Stimulated activated CD8-positive, alpha-beta memory T cell treated with anti-CD3 and anti-CD28 coated beads, Interleukin-2, amount 100 ng/mL, for 1 hour (primary cell): Measurements from ENCODE around the gene ABLIM1.
"Not testable (repeated sequence)": the region's sequence is repeated elsewhere in the genome, so short reads cannot be mapped to it uniquely, and the experiment has no call there.

Source experiments
- DNase-seq, 2 donors: peaks; one replicate each; pipeline ENCODE4 v3.0.0-alpha.2; 2020; ENCODE audit warnings: low read depth in 2 of 2

The ABLIM1 gene

DNA sequence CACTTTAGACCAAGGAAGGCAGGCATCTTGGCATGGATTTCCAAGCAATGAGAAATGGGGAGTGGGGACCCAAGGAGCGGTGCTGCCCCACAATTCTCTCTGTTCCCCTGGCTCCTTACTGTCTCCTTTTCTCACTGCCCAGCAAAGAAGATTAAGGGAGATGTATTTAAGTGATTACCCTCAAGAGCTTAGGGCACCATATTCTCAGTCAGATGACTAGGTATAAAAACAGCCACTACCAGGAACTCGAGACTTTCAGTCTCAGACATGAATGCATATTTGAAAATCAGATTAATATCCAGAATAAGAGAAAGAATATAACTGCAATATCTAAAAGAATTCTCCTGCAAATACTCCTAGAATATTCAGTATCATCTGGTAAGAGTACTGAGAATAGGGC lies at the start of gene ABLIM1:
Gene ABLIM1, minus strand, starts transcription at position 101 of the 400 bp plus-strand sequence. Its CDS starts 75 bp downstream, at position 26.
- DNase-seq, result no peak

DNA sequence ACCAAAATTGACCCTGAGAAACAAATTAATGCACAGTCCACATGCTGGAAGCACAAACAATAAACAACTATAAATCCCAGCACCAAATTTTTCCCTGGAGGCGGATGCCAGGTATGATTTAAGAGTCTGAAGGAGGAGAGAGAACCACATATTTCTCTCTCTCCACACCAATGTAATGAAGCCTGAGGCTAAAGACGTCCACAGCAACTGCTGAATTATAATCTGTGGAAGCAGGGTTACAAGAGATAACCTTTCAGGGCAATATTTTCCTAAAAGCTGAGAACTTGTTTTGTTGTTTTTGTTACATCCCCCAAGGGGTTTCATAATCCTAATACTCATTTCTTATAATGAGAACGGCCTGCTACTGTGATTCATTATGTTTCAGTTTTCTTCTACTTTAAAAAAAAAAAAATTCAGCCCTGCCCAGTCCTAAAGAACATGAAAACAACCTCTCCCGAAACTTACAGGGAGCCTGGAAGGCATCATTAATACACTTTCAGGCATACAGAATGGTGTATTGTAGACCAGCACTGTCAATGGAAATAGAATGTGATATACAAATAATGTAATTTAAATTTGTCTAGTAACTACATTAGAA lies 48.5 kb upstream of the ABLIM1 start:
- no peak for DNase-seq

DNA sequence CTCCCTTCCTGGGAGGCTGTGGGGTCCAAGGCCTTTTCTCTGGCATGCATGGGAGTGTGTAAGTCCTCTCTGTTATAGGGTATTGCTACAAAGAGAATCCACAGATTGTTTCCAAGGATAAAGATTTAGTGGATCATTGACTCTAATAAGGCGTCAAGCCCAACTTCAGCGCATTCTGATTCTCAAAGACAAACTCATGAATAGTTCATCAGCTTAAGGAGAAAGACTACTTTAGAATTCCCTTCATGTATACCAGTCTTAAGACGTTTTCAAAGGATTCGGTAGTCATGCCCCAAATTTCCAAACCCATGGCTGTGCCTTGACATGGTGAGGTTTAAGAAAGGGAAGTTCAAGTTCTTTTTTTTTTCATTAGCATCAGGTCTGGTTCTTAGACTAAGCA lies 46.6 kb upstream of the ABLIM1 start:
- DNase-seq, result no peak

DNA sequence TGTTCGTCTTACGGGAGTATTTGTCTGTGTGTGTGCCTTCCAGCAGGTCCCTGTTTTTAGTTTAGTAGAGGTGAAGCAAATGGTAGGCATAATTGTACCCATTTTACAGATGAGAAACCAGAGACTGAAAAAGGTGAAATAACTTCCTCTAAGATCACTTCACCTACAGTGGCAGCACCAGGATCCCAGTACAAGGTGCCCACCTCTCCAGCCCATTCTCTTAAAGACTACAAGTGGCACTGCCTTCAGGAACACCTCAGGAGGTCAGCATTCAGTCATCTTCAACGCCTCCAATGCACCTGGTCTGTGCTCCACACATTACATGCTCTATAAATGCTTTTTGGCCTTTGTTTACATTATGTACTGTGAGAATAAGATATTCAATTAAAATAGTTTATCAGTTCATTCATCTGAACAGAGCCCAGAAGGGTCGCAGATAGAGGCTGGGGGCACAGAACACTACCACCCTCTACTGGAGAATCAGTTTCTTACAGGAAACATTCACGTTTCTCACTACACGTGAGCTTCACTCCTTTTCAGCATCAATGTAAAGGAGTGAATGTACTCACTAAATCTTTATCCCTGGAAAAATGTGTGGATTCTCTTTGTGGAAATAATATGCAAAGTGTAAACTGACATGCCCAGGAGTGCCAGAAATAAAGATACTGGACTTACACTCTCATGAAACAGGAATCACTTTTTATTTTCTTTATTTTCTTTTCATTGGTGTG lies 45.5 kb upstream of the ABLIM1 start:
- no peak for DNase-seq

DNA sequence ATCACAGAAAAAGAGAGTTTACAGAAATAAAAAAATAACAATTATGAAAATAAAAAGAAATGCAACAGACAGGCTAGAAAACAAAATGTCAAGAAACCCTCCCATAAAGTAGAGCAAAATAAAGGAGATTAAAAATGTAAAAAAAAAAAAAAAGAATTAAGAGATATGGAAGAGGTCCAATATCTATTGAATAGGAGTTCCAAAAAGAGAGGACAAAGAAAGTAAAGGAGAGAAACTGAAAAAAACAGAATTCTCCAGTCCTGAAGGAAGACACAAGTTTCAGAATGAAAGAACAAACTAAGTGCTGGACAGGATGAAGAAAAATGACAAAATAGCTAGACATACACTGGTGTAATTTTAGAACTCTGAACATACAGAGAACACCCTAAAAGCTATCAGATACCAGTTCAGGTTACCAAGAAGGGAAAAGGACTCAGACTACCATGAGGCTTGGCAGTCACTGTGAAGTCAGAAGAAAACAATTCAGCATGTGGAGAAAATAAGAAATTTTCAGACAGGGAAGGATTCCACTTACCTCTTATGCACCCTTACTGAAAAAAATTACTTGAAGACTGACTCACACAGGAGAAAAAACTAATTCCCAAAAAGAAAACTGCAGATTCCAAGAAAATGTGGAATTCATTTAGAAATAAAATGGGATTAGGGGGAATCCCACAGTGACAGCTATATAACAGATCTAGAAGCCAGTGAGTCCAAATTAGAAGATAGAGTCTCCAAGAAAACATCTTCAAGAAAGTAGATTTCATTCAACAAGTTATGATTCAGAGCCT lies 40.4 kb upstream of the ABLIM1 start:
- no peak for DNase-seq

DNA sequence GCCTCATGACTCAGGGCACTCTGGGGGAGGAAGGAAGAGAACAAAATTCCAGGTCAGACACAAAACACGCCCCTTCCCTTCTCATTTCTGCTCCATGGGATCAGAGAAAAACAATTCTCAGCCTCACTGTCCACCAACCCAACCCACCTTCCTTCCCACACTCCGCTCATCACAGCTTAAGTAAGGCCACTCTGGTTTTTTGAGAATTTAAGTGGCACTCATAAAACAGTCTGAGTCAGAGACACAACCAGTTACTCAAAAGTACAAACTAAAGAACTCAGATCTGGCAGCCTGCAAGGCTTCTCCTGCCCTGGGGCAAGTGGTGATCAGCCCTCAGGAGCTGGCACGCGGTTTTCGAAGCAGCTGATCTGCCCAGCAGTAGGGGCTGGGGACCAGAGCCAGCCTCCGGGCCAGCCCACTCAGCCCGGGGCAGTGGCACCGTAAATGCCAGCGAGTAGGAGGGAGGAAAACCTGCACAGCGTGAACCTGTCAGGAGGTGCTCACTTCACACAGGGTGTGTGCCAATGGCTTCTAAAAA lies 39.1 kb upstream of the ABLIM1 start:
- DNase-seq, result no peak

DNA sequence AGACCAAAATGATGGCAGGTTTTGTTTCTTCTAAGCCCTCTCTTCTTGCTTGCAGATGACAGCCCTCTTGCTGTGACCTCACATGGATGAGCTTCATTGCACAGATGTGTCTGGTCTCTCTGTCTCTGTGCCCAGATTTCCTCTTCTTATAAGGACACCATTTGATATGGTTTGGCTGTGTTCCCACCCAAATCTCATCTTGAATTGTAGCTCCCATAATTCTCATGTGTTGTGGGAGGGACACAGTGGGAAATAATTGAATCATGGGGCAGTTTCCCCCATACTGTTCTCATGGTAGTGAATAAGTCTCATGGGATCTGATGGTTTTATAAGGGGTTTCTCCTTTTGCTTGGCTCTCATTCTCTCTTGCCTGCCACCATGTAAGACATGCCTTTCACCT lies 38.2 kb upstream of the ABLIM1 start:
- not testable (repeated sequence) for DNase-seq

DNA sequence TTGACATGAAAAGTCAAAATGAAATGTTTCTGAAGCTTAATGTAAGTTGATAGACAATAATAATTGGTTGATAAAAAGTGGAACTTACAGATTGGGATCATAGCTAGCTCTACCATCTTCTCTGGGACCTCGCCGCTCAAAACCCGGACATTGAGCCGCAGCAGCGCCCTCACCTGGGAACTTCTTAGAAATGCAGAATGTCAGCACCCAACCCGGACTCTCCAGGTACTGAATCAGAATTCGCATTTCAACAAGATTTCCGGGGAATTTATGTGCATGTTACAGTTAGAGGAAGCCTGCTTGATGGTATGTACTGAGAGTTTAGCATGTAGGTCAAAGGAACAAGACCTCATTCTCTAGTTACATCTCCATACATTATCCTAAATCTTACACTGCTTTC lies 36.7 kb upstream of the ABLIM1 start:
- DNase-seq, result no peak

DNA sequence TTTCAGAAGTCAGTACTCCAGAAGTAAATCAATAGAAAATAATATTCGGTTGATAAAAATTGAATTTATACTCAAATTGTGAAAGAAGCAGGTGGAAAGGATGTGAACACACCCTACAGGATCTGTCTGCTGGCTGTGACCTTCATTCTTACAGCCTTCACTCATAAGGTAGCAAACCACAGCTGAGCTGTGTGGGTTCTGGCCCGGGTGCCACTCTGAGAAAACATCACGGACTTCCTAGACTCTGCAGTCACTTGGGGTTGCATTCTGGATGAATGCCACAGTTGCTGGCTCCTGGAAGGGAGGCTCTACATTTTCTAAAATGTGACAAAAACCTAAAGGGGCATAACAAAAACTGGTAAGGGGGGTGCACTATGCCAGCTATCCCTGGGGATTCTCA lies 36.0 kb upstream of the ABLIM1 start:
- DNase-seq, result no peak

DNA sequence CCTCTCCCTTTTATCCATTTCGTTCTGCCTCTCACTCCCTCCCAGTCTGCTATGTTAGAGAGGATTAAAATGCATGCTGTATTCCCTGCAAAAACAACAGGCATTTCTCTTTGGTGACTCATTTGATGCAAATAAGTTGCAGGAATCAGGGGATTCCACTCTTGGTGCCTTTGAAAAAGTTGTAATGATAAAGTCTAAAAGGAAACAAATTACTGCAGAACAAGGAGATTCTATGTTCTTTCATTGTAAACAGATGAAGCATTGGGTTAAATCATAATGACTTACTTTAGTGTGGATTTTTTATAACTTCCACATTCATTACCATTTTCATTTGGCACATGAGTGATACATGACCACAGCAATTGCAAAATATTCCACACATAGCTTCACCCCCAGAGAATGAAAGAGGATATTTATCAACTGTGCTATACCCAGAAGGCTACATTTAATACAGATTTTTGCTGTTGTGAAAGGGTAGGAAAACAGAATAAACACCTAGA lies 33.4 kb upstream of the ABLIM1 start:
- DNase-seq, result no peak

DNA sequence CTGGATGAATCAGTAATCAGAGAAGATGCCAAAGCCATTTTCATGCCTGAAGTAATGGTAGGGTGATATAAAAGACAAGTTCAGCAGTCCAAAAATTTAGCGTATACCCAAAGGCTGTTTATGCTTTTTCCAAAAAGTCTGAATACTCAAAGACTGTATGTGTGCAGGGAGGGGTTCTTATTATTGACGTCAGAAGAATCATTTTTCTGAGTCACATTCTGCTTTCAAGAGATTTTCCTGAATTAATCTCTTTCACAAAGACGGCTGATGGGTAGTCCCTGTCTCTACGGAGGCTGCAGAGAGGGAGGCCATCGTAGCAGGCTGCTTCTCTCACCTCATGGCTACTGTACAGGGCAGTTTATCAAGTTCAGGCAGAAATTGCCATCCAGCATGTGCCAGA lies 30.7 kb upstream of the ABLIM1 start:
- no peak for DNase-seq

DNA sequence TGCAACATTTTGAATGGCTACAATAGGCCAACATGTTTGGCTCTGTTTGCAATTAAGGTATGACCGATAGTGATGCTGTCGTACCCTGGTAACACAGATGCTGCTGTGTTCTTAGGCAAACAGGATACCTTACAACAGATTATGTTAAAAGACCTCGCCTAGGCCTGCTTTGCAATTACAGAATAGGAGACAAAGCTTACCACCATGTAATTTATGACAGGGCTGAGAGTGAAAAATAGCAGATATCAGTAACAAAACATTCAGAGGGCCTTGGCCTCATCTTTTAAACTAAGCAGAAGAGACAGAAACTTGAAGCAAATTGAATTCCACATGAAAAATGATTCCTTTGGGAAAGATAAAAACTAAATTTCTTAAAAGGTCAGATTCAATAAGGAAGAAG lies 29.4 kb upstream of the ABLIM1 start:
- no peak for DNase-seq

DNA sequence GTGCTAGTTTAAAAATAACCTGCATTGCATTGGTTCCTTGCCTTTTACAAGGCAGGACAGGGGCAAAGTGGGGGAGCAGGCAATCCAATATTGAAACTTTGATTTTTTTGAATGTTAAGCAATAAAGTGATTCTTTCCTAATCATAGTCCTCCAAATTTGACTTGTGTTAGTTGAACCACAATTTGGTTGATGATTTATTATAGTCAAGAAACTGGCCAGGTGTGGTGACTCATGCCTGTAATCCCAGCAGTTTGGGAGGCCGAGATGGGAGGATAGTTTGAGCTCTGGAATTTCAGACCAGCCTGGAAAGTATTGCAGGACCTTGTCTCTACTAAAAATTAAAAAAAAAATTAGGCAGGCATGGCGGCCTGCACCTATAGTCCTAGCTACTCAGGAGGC lies 27.9 kb upstream of the ABLIM1 start:
- no peak for DNase-seq

DNA sequence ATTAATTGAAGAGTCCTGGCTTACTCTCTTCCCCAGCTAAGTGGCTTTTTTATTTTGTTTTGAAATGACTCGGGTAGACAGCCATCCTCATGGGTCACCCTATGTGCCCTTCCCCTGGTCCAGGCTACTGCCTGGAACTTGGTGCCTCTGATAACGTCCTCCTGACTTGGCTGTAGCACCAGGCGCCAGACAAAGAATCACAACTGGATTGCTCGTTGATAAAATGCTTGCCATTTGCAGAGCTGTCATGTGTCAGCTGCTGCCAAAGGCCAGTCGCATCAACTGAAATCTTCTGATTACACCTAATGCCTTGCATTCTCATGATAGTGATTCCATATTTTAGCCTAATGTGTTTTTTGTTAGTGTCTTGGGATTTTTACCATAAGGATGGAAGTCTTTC lies 27.4 kb upstream of the ABLIM1 start:
- DNase-seq, result no peak

DNA sequence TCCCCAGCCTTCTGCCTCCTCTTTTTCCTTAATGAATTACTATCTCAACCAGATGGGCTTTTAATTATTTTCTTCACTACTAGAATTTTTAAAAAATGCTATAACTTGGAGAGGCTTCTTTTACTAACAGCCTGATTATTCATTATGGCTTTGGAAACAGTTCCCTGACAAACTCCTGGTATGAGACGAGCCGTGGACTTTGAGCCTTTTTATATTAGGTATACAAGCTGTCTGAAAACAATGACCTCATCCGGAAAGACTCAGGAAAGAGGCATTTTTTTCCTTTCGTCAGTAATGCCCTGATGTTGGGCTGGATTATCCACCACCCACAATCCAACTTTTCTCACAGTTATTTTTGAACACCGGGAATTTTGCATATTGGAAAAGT lies 26.7 kb upstream of the ABLIM1 start:
- no peak for DNase-seq

DNA sequence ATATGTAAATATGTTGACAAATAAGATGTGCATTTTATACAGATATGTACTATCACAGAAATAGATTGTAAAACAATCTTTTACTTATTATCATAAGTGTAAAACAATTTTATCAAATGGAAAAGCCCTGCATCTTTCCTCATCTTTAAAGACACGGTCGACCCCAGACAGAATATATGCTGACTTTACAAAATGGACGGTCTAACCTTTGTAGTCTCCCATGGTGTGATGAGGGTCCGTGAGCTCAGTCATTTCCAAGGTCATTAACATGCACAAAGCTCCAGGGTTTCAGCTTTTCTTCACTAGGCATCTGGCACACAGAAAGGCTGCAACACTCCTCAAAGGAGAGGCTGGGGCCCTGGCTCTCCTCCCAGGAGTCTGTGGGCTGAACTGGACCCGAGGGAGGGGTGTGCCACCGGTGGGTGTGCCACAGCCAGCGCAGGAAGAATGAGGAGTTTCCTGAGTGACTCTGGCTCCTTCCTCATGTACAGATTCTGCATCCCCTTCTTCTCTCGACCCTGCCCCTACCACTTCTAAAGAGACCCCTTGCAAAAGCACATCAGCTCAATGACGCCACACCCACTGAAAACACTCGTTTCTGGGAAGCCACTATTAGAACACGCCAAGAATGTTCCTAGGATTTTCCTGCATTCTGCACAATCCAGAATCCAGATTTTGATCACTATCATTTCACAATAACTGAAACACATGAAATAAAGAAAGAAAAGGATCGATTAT lies 26.2 kb upstream of the ABLIM1 start:
- no peak for DNase-seq

DNA sequence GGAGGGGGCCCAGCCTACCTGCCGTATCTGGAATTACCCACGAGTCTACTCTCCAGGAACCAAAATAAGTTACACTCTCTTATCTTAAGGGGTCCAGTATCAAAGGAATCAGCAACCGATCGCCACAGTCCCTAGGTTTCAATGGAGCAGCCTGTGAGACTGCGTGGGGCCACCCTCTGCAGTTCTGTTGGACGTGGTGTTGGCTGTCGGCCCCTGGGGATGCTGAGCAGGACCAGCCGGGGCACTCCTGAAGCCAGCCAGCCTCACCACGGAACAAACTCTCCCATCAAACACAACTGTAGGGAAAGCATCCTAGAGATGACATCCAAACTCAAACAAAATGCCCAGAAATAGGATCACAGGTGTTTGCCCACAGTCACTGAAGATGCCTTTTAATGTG lies 25.5 kb upstream of the ABLIM1 start:
- no peak for DNase-seq

DNA sequence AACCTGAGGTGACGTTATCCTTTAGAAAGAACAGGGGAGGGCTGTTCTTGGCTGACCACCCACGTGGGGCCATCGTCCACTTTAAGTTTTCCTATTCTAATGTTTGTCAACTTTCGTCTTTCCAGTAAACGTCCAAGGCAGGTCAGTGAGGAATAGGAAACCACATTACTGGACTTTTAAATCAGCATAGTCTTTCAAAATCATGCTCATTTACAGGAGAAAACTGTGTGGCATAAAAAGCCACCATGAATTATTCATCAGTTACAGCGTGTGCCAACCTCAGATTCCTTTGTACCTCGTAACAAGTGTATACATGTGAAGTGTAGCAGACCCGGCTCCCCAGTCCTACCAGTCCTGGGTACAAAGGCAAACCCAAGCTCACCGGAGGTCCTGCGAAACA lies 25.1 kb upstream of the ABLIM1 start:
- DNase-seq, result no peak

DNA sequence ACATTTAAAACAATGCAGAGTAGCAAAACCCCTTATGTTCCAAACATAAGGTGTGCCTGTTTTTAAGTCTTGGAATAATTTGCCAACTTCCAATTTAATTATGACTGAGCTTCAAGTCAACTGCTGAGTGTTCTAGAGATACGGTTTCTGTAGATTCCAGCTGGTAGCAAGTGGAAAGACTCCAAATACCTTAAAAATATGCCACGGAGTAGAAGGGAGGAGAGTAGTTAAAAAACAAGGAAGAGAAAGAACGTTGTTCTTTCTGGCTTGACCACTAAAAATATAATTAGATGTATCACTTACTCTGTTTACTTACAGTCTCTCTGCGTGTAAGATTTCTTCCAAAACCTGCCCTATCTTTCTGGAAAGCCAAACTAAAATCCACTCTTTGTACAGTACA lies 24.5 kb upstream of the ABLIM1 start:
- no peak for DNase-seq

DNA sequence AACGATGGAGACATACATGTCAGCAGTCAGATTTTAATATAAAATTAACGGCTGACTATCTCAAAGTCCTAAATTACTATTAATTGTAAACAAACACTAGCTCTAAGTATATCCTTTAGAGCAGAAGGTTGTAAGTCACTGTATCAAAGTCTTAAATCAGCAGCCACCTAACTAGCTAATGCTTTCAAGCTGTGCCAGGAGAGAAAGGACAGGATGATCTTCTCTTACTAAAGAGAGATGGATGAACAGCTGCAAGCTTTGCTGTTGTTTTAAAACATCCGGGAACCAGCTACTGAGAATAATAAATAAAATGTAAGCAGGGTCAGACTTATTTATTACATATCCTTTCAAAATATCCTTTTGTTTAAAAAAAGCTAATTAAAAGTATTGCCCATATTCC lies 24.0 kb upstream of the ABLIM1 start:
- DNase-seq, result no peak

DNA sequence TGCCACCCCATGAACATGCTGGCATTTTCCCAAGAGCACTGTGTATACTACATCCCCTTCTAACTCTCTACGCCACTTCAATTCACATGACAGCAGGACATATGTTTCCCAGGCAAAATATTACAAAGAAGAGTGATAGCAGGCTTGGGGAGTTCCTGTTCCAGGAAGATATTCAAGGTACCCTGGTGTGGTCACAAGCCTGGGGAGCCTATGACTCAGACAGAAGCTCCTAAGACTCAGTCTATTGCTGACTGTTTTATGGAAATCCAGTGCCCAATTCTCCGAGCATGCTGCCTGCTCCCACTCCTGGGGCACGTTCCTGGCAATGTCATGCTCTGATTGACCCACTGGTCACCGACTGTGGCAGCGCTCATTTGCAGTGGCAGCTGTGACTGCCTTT lies 23.5 kb upstream of the ABLIM1 start:
- DNase-seq, result no peak

DNA sequence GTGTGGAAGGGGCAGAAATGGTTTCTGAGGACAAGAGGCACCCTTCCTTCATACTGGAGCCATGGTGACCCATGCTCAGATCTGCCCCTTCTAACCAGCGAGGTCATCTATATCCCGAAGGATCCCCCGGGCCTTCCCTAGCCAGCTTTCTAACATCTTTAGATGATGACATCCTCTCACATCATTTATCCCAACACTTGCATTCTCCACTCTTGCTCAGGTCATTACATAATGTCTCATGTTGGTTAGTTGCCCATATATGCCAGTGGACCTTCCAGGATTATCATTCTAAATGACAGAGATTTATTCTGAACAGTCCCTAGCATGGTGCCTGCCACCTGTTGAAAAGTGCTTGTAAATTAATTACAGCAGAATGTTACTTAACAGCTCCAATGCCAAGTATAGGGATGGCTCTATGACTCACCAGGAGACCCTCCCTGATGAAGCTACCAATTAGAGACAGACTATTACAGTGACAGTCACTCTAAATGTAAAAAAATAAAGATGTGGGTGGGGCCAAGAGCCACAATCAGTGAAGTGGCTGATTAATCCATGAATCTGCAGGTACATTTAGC lies 22.6 kb upstream of the ABLIM1 start:
- DNase-seq, result no peak
